IPS-20b (cell line): ENCODE data around the gene KCNIP4.

Experiments used
- H3K27ac ChIP-seq: one replicate; pipeline ENCODE4 v1.5.1; 2013; ENCODE audit warnings: low read length
- H3K27me3 ChIP-seq: 2 replicates; pipeline ENCODE4 v1.6.1; 2013; ENCODE audit warnings: mild to moderate bottlenecking, low read length, inconsistent platforms; ENCODE audit not compliant: insufficient read depth
- H3K36me3 ChIP-seq: 2 replicates; pipeline ENCODE4 v1.6.1; 2013; ENCODE audit warnings: low read depth, mild to moderate bottlenecking, inconsistent platforms, low read length, moderate library complexity; ENCODE audit not compliant: insufficient read depth
- H3K4me1 ChIP-seq: 2 replicates; pipeline ENCODE4 v1.6.1; 2013; ENCODE audit warnings: mild to moderate bottlenecking, control low read depth, inconsistent platforms, low read length, moderate library complexity; ENCODE audit not compliant: insufficient read depth
- H3K4me3 ChIP-seq: 2 replicates; pipeline ENCODE4 v1.5.1; 2013; ENCODE audit warnings: mild to moderate bottlenecking, low read length, inconsistent platforms
- H3K9ac ChIP-seq: 2 replicates; pipeline ENCODE4 v1.6.1; 2013; ENCODE audit warnings: low read depth, mild to moderate bottlenecking, inconsistent platforms, low read length, moderate library complexity
- H3K9me3 ChIP-seq: 2 replicates; pipeline ENCODE4 v1.6.1; 2013; ENCODE audit warnings: mild to moderate bottlenecking, low read depth, low read length, inconsistent platforms; ENCODE audit not compliant: insufficient read depth

Gene KCNIP4

DNA sequence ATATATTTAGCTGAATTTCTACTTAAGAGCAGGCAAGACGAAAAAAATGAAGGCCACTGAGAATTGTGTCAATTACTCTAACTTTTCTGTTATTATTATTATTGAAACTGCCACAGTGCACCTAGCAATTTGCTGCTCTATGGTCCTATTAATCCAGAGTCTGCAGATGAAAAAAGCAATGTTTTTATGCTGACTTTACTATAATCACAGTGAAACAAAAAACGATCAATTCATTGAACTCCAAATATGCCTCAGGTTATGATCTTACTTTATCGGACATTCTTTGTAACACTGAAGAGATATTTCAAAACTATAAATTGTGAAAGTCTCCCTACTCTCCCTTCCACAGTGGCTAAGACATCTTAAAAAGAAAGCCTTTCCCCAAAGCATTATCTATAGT, 474.4 kb downstream of the KCNIP4 start:
- no peak overlapping the region for H3K4me3 ChIP-seq
- no peak overlapping the region for H3K27ac ChIP-seq
- H3K27me3 ChIP-seq = no peaks in the 10 kb centered on the region
- no peaks in the 10 kb centered on the region for H3K36me3 ChIP-seq
- H3K4me1 ChIP-seq = no peaks in the 10 kb centered on the region
- no peaks in the 10 kb centered on the region for H3K9me3 ChIP-seq
- H3K9ac ChIP-seq = no peak overlapping the region

DNA sequence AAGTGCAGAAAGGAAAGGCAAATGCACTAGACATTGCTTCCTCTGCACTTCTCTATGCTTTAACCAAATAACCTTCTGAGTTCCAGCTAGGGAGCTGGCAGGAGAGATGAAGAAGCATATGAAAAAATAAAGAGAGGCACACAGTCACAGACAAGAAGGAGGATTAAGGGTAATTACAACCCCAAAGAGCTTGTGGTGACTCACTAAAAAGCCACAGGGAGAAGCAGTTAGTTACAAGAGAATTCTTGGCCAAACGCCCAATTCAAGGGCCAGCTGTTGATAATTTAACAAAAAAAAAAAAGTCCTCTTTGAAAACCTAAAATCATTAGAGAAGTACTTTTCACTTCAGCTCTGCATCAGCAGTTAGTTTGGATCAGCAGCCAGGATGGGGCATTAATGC, 478.0 kb downstream of the KCNIP4 start:
- Histone ChIP-seq H3K36me3 (no peaks in the 10 kb centered on the region), H3K4me1 (no peaks in the 10 kb centered on the region), H3K27me3 (no peaks in the 10 kb centered on the region), H3K9ac (no peak overlapping the region), H3K9me3 (no peaks in the 10 kb centered on the region), H3K27ac (no peak overlapping the region), H3K4me3 (no peak overlapping the region)

DNA sequence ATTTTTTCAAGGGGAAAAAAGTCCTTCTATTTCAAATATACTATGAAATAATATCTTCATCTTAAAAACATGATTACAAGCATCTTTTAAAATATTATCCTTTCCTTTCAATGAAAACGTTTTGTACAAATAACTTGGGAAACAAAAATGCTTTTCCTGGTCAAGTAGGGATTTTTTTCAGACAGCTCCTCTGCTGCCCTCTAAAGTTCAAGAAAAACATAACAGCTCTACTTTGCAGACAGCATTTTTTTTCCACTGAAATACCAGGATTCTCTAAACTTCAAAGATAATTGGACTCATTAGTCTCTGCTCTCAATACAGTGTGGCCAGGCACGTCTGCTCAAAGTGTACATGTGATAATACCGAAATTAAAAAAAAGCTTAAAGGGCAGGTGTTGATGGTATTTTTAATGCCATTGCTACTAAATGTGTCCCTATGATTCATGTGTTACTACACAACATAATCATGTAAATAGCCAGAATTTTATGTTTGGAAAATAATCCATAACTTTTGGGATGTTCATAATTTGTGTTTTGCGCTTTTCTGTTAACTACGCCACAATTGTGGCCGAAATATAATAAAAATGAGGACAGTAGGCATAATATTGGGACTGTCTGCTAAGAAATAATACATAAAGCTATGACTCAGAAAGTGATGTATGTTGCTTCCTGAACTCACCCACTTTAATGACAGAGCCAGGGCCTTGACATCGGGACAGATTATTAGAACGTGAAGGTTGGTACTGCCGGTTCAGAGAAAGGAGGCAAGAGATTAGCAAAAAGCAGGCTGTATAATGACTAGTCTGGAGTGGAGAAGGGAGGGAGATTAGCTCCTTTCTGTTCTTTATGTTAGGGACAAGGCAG, 478.9 kb downstream of the KCNIP4 start:
- H3K4me3 ChIP-seq = no peak overlapping the region

GRCh38 chr4:21467551-21467950, 481.0 kb downstream of the KCNIP4 start:
- Histone ChIP-seq H3K4me3 (no peak overlapping the region), H3K27me3 (no peaks in the 10 kb centered on the region), H3K27ac (no peak overlapping the region), H3K9me3 (no peaks in the 10 kb centered on the region), H3K36me3 (no peaks in the 10 kb centered on the region), H3K4me1 (no peaks in the 10 kb centered on the region), H3K9ac (no peak overlapping the region)

More for the DNA sequence above, 478.9 kb downstream of the KCNIP4 start:
- H3K36me3 ChIP-seq = no peaks in the 10 kb centered on the region
- H3K27ac ChIP-seq = no peak overlapping the region
- H3K4me1 ChIP-seq = no peaks in the 10 kb centered on the region
- no peak overlapping the region for H3K9ac ChIP-seq
- H3K27me3 ChIP-seq = no peaks in the 10 kb centered on the region
- no peaks in the 10 kb centered on the region for H3K9me3 ChIP-seq

DNA sequence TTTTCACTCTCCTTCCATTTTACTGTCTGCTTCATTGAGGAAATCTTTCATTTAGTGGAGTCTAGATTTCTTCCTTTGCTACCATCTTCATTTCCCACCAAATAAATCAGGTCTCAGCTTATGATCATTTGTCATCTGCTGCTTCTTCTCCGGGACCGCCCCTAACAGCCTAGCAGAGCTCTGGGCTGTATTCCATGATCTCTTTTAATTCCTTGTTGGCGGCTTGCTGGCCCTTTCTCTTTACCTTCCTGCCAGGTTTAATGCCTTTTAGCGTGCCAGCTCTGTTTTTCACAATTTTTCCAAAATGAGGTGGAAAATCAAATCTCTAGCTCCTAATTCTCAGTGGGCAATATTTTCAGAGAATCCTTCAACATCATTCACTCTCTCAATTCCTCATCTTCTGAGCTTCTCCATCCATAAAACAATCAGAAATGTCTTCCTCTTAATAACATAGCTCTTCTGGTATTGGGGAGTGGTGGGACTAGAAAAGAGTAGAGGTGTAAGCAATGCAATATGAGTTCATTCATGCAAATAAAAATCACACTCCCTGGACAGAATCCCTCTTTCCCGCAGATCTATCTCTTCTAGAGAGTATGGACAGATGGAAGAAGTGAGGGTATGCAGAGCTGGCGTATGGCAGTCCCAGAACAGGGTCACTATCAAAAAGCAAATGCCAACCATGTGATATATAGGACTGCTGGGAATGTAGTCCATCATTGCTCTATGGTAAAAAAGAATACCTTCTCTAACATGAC, 491.3 kb downstream of the KCNIP4 start:
- Histone ChIP-seq H3K9me3 (no peaks in the 10 kb centered on the region), H3K9ac (no peak overlapping the region), H3K27me3 (no peaks in the 10 kb centered on the region), H3K36me3 (no peaks in the 10 kb centered on the region), H3K4me1 (no peaks in the 10 kb centered on the region), H3K27ac (no peak overlapping the region), H3K4me3 (no peak overlapping the region)

- Histone ChIP-seq H3K4me1 (no peaks in the 10 kb centered on the region), H3K27ac (no peak overlapping the region), H3K36me3 (no peaks in the 10 kb centered on the region), H3K9ac (no peak overlapping the region), H3K9me3 (no peaks in the 10 kb centered on the region), H3K4me3 (no peak overlapping the region), H3K27me3 (no peaks in the 10 kb centered on the region)
These were observed 493.7 kb downstream of the KCNIP4 start for GRCh38 chr4:21454831-21455230.

DNA sequence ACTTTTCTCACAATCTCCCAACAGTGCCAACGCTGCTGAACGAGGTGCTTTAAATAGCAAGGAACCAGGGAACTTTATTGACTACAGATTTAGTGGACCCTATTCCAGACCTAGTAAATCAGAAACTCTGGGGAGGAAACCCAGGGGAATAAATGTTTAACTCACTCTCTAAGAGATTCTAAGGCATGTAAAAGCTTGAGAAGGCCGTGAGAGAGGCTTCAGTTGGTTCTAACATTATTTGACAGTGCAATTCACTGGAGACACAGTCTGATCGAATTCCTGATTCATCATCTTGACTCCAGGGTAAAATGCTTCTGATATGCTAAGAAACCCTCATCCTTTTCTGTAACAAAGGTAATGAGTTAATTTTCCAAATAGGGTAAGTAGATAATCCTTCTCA, 494.4 kb downstream of the KCNIP4 start:
- Histone ChIP-seq H3K4me1 (no peaks in the 10 kb centered on the region), H3K4me3 (no peak overlapping the region), H3K27ac (no peak overlapping the region), H3K36me3 (no peaks in the 10 kb centered on the region), H3K27me3 (no peaks in the 10 kb centered on the region), H3K9ac (no peak overlapping the region), H3K9me3 (no peaks in the 10 kb centered on the region)

DNA sequence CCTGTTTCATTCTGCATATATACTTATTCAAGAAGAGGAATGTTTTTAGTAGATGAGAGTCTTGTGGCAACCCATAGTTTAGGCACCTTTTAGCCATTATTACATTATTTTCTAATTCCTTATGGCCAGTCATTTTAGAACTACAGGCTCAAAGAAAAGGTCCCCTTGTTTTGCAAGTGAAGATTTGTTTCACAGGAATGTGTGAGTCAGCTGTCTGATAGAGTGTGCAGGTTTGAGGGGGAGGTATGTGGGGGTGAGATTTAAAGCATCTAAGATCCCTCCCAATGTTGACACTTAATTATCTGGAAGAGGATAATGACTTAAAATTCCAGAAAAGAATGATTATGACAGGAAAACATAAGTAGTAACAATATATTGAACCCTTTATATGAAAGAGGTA, 495.6 kb downstream of the KCNIP4 start:
- no peaks in the 10 kb centered on the region for H3K27me3 ChIP-seq
- H3K27ac ChIP-seq = no peak overlapping the region
- H3K9me3 ChIP-seq = no peaks in the 10 kb centered on the region
- H3K4me3 ChIP-seq = no peak overlapping the region
- H3K36me3 ChIP-seq = no peaks in the 10 kb centered on the region
- H3K9ac ChIP-seq = no peak overlapping the region
- no peaks in the 10 kb centered on the region for H3K4me1 ChIP-seq

GRCh38 chr4:21451032-21451431, 497.5 kb downstream of the KCNIP4 start:
- Histone ChIP-seq H3K27me3 (no peaks in the 10 kb centered on the region), H3K4me3 (no peak overlapping the region), H3K27ac (no peak overlapping the region), H3K9ac (no peak overlapping the region), H3K9me3 (no peaks in the 10 kb centered on the region), H3K4me1 (no peaks in the 10 kb centered on the region), H3K36me3 (no peaks in the 10 kb centered on the region)

GRCh38 chr4:21450331-21450730, 498.2 kb downstream of the KCNIP4 start:
- Histone ChIP-seq H3K9me3 (no peaks in the 10 kb centered on the region), H3K4me1 (no peaks in the 10 kb centered on the region), H3K4me3 (no peak overlapping the region), H3K27ac (no peak overlapping the region), H3K27me3 (no peaks in the 10 kb centered on the region), H3K36me3 (no peaks in the 10 kb centered on the region), H3K9ac (no peak overlapping the region)

DNA sequence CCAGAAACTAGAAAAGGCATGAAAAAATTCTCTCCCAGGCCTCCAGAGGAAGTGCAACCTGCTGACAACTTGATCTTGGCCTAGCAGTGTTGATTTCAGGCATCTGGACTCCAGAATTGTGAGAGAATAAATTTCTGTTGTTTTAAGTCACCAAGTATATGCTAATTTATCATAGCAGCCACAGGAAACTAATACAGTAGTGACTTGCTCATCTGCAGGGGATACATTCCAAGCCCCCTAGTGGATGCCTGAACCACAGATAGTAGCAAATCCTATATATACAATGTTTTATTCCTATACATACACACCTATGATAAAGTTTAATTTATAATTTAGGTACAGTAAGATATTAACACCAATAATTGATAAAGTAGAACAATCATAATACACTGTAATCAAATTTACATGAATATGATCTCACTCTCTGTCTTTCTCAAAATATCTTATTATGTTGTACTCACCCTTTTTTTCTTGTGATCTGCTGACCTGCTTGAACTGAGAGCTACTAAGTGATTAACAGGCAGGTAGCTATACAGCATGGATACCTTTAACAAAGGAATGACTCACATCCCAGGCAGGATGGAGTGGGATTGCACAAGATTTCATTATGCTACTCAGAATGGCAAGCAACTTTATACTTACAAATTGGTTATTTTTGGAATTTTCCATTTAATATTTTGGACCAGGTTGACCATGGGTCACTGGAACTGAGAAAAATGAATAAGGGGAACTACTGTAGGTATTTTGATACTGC, 501.1 kb downstream of the KCNIP4 start:
- Histone ChIP-seq H3K9ac (no peak overlapping the region), H3K27me3 (no peaks in the 10 kb centered on the region), H3K36me3 (no peaks in the 10 kb centered on the region), H3K27ac (no peak overlapping the region), H3K9me3 (no peaks in the 10 kb centered on the region), H3K4me1 (no peaks in the 10 kb centered on the region), H3K4me3 (no peak overlapping the region)
